Ammon's horn (tissue), 1 donor: Measurements from ENCODE around the gene ZNF197.
A peak's percentile ranks its signal among the peaks of the same experiment; 100 is the strongest.
"Not testable (repeated sequence)": the region's sequence is repeated elsewhere in the genome, so short reads cannot be mapped to it uniquely, and the experiment has no call there.

Experiments used
- DNase-seq: peaks from one replicate; pipeline ENCODE4 v3.0.0-alpha.2; 2016; ENCODE audit warnings: low spot score

ZNF197 gene

DNA sequence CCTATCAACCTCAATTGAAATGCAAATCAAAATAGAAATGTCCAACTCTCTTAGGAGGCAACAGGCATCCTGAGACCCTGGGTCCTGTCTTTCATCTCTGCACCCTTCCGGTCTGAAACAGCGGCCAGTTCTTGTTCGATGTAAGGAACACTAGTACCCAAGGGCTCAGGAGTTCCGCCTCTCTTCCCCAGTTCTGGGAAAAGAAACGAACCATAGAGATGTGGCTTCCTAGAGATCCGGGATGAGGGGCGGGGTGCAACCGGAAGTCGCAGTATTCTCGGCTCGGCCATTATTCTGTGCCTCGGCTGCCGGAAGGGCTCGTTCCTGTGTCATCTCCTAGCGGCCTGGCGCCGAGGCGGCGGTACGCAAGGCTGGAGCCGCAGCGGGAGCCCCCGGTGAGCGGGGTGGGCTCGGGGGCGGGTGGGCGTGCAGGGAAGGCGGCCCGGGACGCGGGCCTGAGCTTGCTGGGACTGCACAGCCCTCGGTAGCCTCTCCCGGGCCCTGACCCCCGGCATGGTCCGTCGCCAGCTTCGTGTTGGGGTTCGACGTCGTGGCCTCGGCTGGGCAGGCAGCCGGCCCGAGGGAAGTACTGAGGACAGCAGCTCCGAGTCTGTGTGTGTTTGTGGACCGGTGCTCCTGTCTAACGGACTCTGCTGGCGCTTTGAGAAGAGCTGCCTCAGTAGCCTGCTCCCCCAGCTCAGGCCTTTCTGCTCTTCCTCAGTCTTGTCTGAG, at the start of gene ZNF197:
ZNF197 (plus strand) TSS at position 288 of the 732 bp plus-strand sequence. CDS start 4,119 bp downstream, outside the sequence.
- peak; percentile 94 for DNase-seq

- no peak for DNase-seq
Observed at GRCh38 chr3:44576613-44577012, 48.2 kb upstream of the ZNF197 start.

DNA sequence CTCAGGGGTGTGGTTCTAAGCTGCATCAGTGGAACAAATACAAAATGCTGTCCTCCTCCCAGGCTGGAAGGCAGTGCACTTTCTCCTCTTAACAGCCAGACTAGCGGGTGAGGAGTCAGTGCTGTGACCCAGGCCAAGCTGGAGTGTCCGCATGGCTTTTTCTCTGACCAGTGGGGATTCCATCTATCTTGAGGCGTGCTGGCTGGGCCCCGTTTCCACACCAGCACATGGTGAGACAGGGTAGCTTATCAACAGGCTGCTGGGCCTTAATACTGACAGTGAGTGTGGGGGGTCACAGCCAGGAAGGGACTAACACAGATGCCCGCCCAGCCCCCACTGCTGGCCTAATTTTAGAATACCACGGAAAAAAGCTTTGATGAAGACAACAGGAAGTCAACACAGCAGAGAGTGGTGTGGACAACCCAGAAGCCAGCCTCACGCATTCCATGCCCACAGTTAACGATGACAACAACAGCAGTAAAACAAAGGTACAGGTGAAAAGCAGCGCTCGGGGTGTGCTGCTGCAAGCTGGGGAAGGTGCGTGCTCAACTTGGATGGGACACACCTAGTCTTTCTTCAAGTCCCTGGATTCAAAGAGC, 47.4 kb upstream of the ZNF197 start:
- not testable (repeated sequence) for DNase-seq

GRCh38 chr3:44578316-44578715, 46.5 kb upstream of the ZNF197 start:
- DNase-seq, result not testable (repeated sequence)

DNA sequence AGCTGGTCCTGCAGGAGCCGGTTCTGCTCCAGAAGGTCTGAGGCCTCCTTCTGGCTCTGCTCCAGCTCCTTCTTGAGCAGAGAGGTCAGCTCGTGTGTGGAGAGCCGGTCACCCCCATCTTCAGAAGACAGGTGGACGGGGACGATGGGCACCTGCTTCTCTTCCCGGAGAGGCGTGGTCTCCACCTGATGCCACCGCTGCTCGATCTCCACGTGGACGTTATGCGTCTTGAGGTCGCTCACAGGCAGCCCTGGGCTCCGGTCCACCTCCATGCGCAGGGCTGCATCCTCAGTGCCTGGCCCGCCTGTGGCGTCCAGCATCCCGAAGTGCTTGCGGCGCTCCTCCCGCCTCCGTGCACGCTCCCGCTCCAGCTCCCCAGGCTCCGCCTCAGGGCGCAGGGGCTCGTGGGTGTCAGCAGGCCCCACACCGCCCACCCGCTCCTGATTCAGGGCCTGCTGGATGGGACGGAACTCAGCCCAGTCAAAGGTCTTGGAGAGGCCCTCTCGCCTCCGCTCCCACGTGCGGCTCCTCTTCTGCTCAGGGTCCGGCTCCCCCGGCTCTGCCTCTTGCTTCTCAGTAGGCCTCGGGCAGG, 45.8 kb upstream of the ZNF197 start:
- not testable (repeated sequence) for DNase-seq

DNA sequence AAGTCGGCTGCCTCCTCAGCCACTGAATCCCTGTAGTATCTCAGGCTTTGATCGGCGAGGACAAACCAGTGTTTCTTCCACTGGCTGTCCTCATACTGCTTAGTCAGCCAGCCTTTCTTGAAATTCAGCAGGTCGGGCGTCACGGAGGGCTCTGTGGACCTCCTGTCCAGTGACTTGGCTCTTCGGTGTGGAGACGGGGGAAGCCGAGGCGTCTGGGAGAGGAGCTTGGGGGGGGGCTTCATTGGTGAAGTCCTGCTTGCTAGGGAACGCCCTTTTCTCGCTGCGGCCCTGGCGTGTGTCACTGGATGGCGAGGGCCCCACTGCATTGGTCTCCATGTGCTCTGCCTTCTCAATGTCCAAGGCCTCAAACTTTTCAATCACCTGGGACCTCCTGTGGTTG, 45.1 kb upstream of the ZNF197 start:
- not testable (repeated sequence) for DNase-seq

GRCh38 chr3:44580971-44581370, 43.9 kb upstream of the ZNF197 start:
- DNase-seq, result not testable (repeated sequence)

DNA sequence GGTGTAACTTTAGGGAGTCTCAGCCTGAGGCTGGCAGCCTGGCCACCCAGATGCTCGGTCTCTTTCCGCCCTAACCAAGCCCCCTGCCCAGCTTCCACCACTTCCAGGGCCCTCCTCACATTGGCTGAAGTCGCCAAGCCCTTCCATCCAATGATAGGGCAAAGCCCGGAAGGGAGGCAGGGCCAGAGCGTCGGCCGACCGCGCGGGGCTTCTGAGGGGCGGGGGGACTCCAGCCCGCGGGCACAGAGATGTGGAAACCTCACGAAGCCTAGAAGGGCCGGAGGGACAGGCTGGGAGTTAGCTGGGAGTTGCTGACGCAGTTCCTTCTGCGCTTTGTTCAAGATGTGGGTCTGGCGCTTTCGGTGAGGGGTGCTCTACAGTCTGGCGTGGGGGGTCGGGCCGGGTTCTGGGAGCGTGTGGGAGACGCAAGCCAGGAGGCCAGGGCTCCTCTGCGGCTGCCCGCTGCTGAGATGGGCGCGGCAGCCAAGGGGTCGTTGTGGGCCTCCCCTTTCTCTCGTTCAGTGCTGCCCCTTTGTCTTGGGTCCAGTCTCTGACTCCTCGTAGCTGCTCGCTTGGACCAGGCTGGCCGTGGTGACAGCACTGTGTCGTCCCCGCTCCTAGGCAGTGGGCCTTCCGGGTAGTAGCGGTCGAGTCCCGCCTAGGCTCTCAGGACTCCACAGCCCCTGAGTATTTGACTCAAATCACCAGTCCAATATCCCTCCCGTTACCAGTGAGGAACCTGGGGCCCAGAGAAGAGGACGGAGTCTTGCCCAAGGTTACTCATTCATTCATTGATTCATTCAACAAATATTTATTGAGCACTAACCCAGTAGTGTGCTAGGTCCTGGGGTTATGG, 40.0 kb upstream of the ZNF197 start, which contains the start of gene ZNF660:
ZNF660 (plus strand) TSS at position 319 of the 856 bp plus-strand sequence. CDS start 9,230 bp downstream, outside the sequence.
- DNase-seq, result peak; percentile 85

- no peak for DNase-seq
Observed at GRCh38 chr3:44596621-44597020, 28.2 kb upstream of the ZNF197 start.

- DNase-seq, result no peak
Observed at GRCh38 chr3:44601749-44602148, 23.1 kb upstream of the ZNF197 start.

DNA sequence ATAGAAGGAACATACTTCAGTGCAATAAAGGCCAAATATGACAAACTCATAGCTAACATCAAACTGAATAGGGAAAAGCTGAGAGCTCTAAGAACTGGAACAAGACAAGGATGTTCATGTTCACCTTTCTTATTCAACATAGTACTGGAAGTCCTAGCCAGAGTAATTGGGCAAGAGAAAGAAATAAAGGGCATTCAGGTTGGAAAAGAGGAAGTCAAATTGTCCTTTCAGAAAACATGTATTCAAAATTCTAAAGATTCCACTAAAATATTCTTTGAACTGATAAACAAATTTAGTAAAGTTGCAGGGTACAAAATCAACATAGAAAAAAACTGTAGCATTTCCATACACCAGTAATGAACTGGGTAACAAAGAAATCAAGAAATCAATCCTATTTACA, 12.2 kb upstream of the ZNF197 start:
- no peak for DNase-seq

- DNase-seq, result no peak
Observed at GRCh38 chr3:44628716-44629115, 3.9 kb downstream of the ZNF197 start.

- DNase-seq, result no peak
Observed at GRCh38 chr3:44632193-44632592, 7.4 kb downstream of the ZNF197 start.

DNA sequence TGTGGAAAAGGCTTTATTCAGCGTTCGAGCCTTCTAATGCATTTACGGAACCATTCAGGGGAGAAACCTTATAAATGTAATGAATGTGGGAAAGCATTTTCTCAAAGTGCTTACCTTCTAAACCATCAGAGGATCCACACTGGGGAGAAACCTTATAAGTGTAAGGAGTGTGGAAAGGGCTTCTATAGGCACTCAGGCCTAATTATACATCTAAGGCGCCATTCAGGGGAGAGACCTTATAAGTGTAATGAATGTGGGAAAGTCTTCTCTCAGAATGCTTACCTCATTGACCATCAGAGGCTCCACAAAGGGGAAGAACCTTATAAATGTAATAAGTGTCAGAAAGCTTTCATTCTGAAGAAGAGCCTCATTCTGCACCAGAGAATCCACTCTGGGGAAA, 17.5 kb downstream of the ZNF197 start:
- DNase-seq, result no peak

DNA sequence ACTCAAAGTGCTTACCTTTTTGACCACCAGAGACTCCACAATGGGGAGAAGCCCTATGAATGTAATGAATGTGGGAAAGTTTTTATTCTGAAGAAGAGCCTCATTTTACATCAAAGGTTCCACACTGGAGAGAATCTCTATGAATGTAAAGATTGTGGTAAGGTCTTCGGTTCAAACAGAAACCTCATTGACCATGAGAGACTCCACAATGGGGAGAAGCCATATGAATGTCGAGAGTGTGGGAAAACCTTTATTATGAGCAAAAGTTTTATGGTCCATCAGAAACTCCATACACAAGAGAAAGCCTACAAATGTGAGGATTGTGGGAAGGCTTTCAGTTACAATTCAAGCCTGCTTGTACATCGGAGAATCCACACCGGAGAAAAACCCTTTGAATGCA, 18.2 kb downstream of the ZNF197 start:
- DNase-seq, result no peak

DNA sequence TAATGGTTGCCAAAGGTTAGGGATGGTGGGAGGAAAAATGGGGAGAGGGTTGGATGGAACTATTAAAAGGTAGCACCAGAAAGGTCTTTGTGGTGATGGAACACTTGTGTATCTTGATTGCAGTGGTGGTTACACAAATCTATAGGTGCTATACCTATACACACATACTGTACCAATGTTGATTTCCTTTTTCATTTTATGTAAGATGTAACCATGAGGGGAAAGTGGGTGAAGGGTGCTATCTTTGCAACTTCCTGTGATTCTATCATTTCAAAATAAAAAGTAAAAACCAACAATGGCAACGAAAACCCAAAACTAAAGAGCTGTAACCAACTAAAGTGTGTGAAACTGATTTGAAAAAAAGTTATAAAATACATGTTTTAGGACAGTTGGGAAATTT, 22.9 kb downstream of the ZNF197 start:
- DNase-seq, result no peak

- peak; percentile 90 for DNase-seq
Observed at GRCh38 chr3:44648564-44649229, 23.9 kb downstream of the ZNF197 start, which contains the start of gene ZNF35. TSS of gene ZNF35 (plus strand) at chr3:44648732. CDS start at chr3:44651068, 2,336 bp downstream.

DNA sequence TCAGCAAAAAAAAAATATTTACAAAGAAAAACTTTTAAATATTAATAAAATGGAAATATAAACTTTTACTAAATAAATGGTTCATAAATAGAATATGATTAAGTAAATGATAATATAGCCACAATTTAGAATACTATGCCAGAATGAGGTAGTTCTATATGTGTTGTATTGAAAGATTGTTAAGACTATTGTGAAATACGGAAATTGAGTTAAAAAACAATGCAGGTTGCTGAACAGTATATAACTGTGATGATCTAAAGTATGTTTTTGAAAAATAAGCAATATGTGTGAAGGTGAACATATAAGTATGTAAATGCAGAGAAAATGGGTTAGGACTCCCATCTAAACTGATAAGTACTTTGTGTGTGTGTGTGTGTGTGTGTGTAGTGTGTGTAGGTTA, 24.9 kb downstream of the ZNF197 start:
- DNase-seq, result no peak

GRCh38 chr3:44654039-44654438, 29.2 kb downstream of the ZNF197 start:
- peak; percentile 47 for DNase-seq

- DNase-seq, result no peak
Observed at GRCh38 chr3:44659015-44659414, 34.2 kb downstream of the ZNF197 start.

DNA sequence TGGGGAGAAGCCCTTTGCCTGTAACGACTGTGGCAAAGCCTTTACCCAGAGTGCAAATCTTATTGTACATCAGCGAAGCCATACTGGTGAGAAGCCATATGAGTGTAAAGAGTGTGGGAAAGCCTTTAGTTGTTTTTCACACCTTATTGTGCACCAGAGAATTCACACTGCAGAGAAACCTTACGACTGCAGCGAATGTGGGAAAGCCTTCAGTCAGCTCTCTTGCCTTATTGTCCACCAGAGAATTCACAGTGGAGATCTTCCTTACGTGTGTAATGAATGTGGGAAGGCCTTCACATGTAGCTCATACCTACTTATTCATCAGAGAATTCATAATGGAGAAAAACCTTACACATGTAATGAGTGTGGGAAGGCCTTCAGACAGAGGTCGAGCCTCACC, 34.6 kb downstream of the ZNF197 start:
- DNase-seq, result no peak

DNA sequence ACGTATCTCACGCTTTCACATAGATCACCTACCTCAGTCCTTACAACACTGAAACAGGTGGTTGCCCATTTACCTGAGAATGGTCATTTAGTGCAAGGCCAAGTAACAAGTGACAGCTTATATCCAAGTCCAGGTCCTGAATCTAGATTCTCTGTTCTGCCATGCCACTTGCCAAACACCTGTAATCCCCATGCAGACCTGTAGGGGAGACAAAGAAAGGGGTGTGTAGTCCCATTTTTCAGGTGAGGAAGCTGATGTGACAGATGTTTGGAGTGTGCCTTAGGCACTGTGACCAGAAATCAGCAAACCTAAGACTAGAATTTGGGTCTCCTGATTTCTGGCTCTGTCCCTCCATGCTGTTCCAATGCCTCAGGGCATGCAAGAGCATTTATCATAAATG, 36.4 kb downstream of the ZNF197 start:
- no peak for DNase-seq
